AG04449 (cell line): Measurements from ENCODE around the gene CLDN7.

ENCODE experiments used
- CTCF ChIA-PET: fragments of 350-600 bp; formaldehyde crosslinking; extraction: SDS; loops from one replicate; lab custom pipeline; 2021; ENCODE audit warnings: antibody characterized with exemption; lab: Yijun Ruan, JAX
- POLR2A ChIA-PET: fragments of 400-600, 350-600 bp; formaldehyde crosslinking; extraction: SDS; loops from one replicate; lab custom pipeline; 2020; ENCODE audit warnings: antibody characterized with exemption, inconsistent platforms; lab: Yijun Ruan, JAX
- DNase-seq: peaks from one replicate; pipeline ENCODE4 v3.0.0-alpha.2; 2010; ENCODE audit warnings: low read depth, low spot score
- H3K4me3 ChIP-seq: 2 replicates; pipeline ENCODE4 v1.5.1; 2011; ENCODE audit warnings: low read depth, mild to moderate bottlenecking, control low read depth, low read length
- TF ChIP-seq, protein P1 (sequence below): IDR thresholded peaks from one replicate; pipeline ENCODE4 v1.5.1; 2011; ENCODE audit warnings: mild to moderate bottlenecking, moderate library complexity, low read length, control low read depth, inconsistent platforms; ENCODE audit not compliant: insufficient read depth; ENCODE audit errors: missing control alignments

CLDN7 gene

DNA sequence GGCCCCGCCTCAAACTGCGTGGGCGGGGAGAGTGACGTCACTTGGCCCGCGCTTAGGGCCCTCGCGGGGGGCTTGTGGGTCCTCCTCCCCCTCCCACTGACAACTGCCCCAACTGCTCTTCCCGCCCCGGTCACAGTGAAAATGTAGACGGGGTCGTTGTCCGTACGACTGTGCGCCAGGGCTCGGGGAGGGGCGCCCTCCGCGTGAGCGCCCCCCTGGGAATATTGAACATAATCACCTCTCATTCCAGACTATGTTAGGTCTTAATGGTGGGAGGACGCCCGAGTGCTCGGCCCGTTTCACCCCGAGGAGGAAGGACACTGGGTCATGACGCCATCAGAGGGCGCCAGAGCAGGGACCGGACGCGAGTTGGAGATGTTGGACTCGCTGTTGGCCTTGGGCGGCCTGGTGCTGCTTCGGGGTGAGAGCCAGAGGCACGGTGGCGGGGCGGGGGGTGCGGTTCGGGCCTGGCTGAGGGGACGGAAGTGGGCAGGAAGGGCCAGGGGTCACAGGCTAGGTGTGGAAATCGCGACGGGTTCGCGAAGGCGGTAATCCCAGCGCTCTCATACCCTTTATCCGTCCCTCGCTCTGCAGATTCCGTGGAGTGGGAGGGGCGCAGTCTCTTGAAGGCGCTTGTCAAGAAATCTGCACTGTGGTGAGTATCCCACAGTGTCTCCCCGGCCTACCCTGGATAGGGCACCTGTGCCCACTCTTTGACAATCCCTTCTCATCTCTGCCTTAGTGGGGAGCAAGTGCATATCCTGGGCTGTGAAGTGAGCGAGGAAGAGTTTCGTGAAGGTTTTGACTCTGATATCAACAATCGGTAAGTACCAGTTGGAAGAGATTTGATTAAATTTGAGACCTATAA is 9.9 kb downstream of the CLDN7 start, which contains the start of gene ELP5:
TSS of gene ELP5 (plus strand) at position 40 of the 868 bp plus-strand sequence. CDS start at position 376, 336 bp downstream.
- CTCF ChIA-PET: interaction anchor here (1.3 kb wide), 1 partner anchor 43 kb away, joined by 3 read pairs; no protein-coding TSS in a partner anchor
- peak within 1 kb of the TSS; percentile 88 for H3K4me3 ChIP-seq
- TF ChIP-seq, protein P1, sequence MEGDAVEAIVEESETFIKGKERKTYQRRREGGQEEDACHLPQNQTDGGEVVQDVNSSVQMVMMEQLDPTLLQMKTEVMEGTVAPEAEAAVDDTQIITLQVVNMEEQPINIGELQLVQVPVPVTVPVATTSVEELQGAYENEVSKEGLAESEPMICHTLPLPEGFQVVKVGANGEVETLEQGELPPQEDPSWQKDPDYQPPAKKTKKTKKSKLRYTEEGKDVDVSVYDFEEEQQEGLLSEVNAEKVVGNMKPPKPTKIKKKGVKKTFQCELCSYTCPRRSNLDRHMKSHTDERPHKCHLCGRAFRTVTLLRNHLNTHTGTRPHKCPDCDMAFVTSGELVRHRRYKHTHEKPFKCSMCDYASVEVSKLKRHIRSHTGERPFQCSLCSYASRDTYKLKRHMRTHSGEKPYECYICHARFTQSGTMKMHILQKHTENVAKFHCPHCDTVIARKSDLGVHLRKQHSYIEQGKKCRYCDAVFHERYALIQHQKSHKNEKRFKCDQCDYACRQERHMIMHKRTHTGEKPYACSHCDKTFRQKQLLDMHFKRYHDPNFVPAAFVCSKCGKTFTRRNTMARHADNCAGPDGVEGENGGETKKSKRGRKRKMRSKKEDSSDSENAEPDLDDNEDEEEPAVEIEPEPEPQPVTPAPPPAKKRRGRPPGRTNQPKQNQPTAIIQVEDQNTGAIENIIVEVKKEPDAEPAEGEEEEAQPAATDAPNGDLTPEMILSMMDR: peak; percentile 24
- POLR2A ChIA-PET: interaction anchor here (1.0 to 1.2 kb wide), 2 partner anchors 10 to 13 kb away, joined by 3 to 6 read pairs; partner anchors contain the start of gene PHF23
- DNase-seq: peak; percentile 60

DNA sequence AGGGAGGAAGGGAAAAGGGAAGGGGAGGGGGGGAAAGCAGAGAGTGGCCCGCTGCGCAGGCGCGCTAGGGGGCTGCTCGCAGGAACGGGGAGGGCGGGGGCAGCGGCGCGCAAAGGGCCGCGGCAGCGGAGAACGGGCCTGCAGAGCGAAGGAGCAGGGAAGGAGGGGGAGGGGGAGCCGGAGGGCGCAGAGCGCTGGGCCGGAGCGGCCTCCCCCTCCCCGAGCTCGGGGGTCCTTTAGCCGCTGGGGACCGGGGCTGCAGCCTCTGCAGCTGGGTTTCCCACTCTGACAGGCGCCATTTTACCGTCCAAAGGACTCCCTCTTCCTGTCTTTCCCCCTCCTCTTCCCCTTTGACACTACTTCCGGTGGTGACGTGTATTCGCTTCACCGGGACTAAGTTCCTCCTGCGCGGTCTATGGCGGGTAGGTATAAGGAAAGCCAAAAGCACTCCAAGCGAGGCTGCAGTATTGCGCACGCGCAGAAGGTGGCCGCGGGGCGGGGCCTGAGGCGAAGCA is 10.6 kb downstream of the CLDN7 start, which contains the start of gene CTDNEP1:
TSS of gene CTDNEP1 (minus strand) at position 74 of the 515 bp plus-strand sequence. CDS start 438 bp downstream, outside the sequence.
- CTCF ChIA-PET: interaction anchor here (0.8 to 1.3 kb wide), 5 partner anchors 11 to 309 kb away, joined by 3 to 5 read pairs (median 3); no protein-coding TSS in a partner anchor
- peak; percentile 99 for DNase-seq
- TF ChIP-seq, protein P1: no peak
- POLR2A ChIA-PET: interaction anchor here (0.9 to 1.2 kb wide), 3 partner anchors 9 to 12 kb away, joined by 3 to 7 read pairs (median 6); partner anchors contain the start of genes GABARAP and PHF23
- peak within 1 kb of the TSS; percentile 88 for H3K4me3 ChIP-seq

DNA sequence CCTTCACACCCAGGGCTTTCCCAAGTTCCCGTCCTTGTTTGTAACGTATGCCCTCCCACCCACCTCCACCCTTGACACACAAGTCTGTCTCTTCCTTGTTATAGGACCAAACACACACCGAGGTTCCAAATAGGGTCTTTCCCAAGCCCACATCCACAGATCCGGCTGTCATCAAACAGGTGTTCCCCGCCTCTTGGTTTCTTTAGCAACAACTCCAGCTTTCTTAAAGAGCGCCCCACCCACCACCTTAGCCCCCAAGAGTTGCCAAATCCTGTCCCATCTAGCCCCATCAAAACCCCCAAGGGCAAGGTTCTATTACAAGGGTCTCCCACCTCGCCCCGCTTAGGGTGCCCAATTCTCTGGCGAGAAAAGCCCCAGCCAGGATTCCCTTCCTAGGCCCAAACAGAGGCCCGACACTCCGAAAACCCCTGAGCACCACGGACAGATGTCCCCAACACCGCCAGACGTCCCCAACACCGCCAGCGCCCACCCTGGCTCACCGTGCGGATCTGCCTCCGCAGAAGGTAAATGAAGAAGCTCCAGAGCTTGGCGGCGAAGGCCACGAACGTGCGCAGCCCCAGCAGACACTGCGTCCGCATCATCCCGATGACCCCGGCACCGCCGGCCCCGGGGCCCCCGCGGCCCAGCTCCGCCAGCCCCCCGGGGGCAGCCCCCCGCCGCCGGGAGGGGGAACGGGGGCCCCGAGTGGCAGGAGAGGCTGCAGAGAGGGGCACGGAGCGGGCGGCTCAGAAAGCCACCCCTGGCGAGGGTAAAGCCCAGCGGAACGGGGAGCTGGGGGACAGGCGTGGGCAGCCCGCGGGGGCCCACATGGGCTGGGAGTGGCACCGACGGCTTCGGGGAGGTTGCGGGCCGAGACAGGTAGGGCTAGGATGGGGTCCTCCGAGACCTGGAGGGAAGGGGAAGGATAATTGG is 11.3 kb downstream of the CLDN7 start:
- POLR2A ChIA-PET: interaction anchor here (0.9 to 1.5 kb wide), 4 partner anchors 8 to 12 kb away, joined by 3 to 7 read pairs (median 5); partner anchors contain the start of genes GABARAP and PHF23
- H3K4me3 ChIP-seq: peak overlapping the region; percentile 88
- CTCF ChIA-PET: interaction anchor here (0.8 to 1.3 kb wide), 5 partner anchors 10 to 310 kb away, joined by 3 to 5 read pairs (median 3); no protein-coding TSS in a partner anchor
- TF ChIP-seq, protein P1: no peak
- DNase-seq: no peak

DNA sequence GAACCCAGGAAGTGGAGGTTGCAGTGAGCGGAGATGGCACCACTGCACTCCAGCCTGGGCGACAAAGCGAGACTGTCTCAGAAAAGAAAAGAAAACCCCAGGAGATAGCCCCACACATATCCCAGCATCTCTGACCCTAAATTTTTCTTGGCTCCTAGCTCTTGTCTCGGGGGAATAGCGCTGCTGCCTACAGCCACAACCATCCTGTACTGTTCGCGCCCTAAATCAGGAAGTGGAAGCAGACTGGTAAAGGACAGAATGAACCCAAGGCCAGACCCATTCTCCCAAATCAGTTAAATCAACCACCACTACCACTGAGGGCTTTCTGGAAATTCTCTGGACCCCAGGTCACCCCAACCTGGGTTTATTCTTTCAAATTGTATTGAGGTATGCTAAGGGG is 12.4 kb downstream of the CLDN7 start:
- TF ChIP-seq, protein P1: no peak
- no peak for DNase-seq
- H3K4me3 ChIP-seq: peak overlapping the region; percentile 88
- CTCF ChIA-PET: interaction anchor here (1.5 to 1.6 kb wide), 2 partner anchors 46 to 204 kb away, joined by 4 to 5 read pairs; no protein-coding TSS in a partner anchor
- POLR2A ChIA-PET: interaction anchor here (1.5 kb wide), 1 partner anchor 9 kb away, joined by 4 read pairs; no protein-coding TSS in a partner anchor

DNA sequence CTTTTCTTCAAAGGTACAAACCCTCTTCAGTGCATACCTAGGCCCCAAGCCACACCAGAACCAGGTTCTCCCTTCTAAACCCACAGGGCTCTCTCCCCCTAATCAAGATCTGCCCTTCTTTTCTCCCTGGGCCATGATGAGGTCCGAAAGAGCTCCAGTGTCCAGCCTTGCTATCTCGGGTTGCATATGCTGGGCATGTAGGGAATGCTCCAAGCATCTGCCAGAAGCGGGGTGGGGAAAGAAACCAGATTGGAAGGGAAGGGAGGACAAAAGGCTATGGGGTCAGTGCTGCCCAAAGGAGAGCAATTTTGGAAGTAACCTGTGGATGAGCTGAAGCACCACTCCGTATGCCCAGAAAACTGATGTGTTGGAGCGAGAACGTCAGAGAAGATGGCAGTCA is 13.1 kb downstream of the CLDN7 start:
- H3K4me3 ChIP-seq: no peak overlapping the region
- TF ChIP-seq, protein P1: no peak
- POLR2A ChIA-PET: interaction anchor here (1.5 kb wide), 1 partner anchor 8 kb away, joined by 4 read pairs; no protein-coding TSS in a partner anchor
- CTCF ChIA-PET: interaction anchor here (1.0 to 1.6 kb wide), 3 partner anchors 47 to 204 kb away, joined by 4 to 5 read pairs (median 4); partner anchors contain the start of gene KCTD11
- no peak for DNase-seq
